Left ventricle myocardium inferior (tissue), 1 donor: ENCODE data around the gene ARHGAP31. TPM values are rescaled to one million over a fixed set of nuclear protein-coding genes. Genes with fewer than 3 reads are reported as not detected.

Experiments
- total RNA-seq: library from RNA; stranded (reverse); fragmentation: NEBNext Ultra II Directional; extraction: Animal tissue kit (Norgen Biotek cat#: 25700); gene quantifications from one replicate; pipeline ENCODE4 v1.2.1, GENCODE V29; 2021
- donor health status: DM: no; HTN: yes; CAD: no; lungs with severe emphysema.

Gene ARHGAP31
- total RNA-seq, 1 donor from 2014 or later, result 38.0 TPM

Other genes starting within 250 kb of the ARHGAP31 start
- gene TEX55, start 148.2 kb upstream of the ARHGAP31 start, total RNA-seq, result not detected
- not detected for gene UPK1B, start 120.8 kb upstream of the ARHGAP31 start, total RNA-seq
- 12.7 TPM for gene B4GALT4, start 53.5 kb upstream of the ARHGAP31 start, total RNA-seq
- 12.2 TPM for gene TMEM39A, start 169.2 kb downstream of the ARHGAP31 start, total RNA-seq
- gene POGLUT1, start 174.6 kb downstream of the ARHGAP31 start, total RNA-seq, result 5.1 TPM
- 302 TPM for gene TIMMDC1, start 204.2 kb downstream of the ARHGAP31 start, total RNA-seq